DMS 273 treated with DMSO at 0.1 percent for 48 hours (cell line): ENCODE measurements around the gene CFLAR.
"Not testable (repeated sequence)": the region's sequence is repeated elsewhere in the genome, so short reads cannot be mapped to it uniquely, and the experiment has no call there.

Source experiments
- DNase-seq: peaks from one replicate; lab custom pipeline; 2025; lab: John Stamatoyannopoulos, UW

The CFLAR gene

DNA sequence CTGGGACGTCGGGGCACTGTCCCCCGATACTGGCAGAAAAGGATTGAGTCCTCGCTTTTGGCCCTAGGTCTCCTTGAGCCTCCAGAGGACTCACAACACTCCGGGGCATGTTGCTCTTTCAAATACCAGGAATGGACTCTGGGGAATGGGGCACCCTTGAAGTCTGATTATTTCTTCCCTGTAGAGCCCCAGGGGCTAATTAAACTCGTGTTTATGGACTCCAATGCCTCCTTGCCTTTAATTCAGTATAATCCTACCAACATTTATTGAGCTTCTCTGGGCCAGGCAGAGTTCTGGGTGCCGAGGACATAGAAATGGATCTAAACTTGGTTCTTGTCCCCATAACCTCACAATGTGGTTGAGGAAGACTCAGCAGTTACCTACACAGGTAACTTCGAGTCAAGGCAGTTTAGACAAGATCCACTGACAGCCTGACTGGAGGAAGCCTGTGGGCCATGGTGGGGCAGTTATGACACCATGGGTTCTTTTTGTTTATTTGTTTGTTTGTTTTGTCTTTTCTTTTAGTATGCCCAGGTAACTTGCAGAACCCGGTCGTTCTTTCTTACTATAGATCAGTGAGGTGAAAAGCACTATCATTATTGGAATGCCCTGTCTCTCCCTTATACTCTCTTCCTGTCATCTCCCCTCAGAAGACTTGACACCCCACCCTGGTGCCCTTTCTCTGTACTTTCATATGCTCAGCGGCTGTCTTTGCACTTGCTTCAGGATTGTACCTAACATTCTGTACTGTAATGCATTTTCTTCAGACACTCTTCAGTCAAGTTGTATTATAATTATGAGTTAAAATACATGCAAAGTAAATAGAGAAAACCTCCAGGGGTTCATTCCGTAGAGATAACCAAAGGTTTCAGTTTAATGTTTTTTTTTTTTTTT is 3.2 kb downstream of the CFLAR start:
- no peak for DNase-seq

DNA sequence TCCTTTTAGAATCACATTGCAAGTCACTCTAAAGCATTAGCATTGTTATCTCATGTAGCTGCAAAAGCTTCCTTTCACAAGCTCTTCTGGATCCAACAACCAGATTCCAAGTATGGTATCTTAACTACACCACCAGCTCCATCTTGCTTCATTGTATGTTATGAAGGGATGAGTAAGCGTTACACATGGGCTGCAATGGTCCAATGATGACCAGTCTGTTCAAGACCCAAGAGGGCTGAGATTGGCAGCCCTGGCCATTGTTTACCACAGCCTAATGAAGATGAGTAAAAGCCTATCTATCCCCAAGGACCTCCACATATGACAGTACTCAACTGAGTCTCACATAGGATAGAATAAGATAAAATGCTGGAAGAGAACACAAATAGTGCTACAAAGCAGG is 6.3 kb downstream of the CFLAR start:
- no peak for DNase-seq

DNA sequence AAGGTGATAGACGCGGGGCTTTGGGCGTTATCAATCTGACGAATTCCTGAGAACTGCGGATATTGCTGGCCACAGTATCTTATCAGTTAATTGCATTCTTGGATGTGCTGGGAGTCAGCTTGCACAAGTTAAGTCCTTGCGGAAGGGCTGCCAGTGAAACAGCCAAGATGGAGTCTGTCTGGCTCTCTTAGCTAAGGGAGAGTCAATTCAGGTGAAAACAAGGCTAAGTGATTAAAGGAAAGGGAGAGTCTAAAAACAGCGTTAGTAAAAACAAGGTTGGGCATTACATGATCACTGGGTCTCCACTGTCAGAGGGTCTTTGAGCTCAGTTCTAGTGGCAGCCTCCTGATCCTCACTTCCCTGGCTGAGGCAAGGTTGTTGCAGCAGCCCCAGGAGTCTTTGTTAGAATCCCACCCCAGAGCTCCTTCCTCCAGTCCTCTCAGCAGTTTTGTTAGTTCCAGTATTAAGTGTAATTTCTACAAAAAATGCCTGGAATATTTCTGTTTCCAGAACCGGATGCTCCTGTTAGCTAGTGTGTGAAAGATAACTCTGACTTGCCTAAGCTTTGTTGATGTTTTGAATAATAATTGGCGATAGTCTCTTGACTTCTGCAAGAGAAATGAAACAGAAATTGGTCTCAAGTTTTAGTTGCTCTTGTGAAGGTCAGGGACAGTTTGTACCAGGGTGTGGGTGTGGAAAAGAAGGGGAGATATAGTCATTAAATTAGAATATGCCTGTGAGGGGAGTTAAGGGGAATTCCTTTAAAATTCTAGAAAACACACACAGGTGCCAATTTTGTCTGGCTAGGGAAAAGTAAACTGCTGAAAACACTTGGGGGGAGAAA is 10.6 kb downstream of the CFLAR start:
- DNase-seq: no peak

DNA sequence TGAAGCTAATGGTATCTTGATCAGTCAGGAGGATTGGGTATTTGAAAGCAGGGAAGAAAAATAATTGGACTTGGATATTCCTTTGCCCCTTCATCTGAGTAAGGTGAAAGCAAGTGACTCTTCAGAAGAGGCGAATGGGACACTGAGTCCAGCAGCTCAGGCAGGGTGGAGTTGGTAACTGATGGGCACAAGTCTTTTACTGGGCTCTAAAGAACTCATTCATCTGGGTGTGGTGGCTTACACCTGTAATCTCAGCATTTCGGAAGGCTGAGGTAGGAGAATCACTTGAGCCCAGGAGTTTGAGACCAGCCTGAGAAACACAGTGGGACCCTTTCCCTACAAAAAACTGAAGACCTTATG is 11.2 kb downstream of the CFLAR start:
- no peak for DNase-seq

DNA sequence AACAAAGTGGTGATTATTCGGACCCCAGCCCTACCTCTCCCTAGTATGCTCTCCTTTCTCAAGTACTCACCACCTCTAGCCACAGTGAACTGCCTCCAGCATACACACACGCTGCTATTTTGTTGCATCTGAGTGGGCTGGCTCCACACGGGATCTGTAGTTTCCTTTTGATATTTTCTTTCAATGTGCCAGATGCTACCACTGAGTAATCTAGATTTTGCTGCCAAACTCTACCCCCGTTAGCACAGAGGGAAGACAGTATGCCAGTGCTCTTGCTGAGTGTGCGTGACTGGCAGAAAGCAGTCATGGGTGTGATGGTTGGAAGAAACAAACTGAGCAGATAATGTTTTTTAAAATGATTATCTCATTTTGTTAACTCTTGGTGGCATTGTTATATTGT is 11.6 kb downstream of the CFLAR start:
- peak; percentile 81 for DNase-seq

DNA sequence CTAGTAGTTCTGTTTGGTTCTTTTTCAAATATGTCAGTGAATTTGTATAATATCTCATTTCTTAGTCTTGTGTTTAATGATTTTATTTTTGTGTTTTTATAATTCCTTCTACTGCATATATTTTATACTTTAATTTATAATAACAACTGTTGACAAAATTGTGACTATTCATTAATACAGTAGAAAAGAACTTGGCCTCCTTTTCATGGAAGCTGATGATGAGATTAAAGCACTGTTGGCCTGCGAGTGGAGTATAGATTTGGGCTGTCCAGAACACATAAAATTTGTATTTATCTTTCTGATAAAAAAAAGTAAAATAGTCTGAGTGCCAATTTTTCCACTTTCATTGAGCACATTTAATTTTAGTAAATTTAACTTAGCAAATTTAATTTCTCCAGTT is 12.1 kb downstream of the CFLAR start:
- DNase-seq: no peak

DNA sequence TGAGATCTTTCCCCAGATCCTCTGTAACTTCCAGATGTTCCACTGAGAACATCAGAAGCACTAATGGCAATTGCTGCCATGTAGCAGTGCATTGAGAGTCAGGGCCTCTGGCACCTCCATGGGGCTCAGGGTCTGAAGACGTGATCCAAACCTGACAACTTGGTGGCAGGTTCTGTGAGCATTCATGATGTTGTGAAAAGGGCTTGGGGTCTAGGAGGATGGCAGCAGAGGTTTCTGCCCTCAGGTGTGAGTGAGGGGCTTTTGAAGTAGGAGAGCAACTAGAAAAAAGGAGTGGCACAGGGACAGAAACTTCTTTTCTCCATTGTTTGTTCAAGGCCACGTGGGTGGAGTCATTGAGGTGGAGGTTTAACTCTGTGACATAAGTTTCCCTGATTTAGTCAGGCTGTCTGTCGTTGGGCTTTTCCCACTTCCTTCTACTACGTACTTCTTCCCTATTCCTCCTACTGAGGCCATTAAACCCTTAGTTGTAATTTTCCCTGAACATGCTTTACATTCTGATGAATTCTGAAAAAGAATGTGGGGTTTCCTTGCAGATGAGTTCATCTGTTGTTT is 13.1 kb downstream of the CFLAR start:
- DNase-seq: no peak

DNA sequence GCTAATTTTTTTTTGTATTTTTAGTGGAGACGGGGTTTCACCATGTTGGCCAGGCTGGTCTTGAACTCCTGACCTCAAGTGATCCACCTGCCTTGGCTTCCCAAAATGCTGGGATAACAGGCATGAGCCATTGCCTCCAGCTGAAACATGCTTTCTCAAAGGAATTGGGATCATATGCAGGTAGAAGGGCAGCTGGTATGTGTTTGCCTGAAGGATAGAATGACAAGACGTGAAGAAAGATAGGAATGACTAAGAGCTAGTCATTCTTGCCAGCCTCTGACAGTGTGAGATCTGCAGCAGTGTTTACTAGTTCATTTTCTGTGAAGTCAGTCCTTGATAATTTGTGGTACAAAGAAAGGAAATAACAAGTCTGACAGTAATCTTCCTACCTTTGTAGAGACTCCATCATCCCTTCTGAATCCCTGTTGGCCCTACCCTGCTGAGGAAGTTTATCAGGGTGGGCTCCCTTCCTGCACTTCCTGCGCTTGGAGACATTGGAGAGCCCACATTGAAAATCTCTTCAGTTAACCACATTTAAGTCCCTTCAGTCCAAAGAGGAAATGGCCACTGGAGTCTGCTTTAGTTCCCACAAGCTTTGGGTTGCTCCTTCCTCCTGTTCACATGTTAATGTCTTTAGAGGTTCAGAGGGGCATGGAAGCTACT is 14.7 kb downstream of the CFLAR start:
- DNase-seq: no peak

DNA sequence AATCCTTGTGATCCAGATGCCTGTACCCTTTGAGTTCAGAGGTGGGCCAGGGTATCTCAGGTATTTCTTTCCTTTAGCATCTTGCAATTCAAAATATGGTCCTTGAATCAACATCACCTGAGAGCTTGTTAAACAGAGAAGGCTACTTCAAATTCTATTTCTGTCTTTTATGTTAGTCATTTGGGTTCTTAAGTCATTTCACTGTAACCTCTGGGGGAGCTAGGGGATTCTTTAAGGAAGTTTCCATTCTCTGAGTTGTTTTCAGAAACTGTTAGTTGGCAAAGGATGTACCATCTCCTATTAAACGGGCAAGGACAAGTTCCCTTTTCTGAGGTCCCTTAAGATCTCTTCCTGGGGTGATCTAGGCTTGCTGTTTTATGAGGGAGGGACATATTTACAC is 16.6 kb downstream of the CFLAR start:
- no peak for DNase-seq

DNA sequence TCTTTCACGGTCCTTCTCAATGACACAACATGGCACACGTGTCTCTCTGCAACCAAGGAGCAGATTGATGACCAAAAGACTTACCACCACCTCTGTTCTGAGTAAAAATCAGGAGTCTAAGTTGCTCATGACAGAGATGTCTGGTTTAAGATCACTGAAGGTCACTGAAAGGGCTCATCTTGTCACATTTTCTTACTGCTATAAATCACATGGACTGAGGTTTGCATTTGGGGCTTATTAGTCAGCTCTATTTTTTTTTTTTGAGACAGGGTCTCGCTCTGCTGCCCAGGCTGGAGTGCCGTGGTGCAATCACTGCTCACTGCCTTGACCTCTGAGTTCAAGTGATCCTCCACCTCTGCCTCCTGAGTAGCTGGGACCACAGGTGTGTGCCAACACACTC is 19.4 kb downstream of the CFLAR start:
- no peak for DNase-seq

DNA sequence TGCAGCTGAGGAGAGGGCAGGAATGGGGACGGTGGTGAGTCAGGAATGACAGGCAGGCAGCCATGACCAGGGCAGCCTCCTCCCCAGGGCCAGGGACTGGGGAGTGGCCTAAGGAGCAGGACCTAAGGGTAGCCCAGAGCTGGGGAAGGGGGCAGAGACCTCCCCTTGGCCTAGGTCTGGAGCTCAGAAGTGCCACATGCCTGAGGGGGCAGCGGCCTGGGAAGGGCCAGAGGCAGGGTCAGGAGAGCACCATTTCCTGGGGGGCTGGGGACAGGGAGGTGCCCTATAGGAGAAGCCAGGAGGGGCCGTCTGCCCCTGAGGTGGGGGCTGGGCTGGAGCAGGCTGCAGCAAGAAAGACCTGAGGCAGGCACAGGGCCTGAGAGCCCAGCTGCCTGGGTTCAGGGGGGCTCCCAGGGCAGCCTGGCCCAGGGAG is 20.9 kb downstream of the CFLAR start:
- DNase-seq: no peak

DNA sequence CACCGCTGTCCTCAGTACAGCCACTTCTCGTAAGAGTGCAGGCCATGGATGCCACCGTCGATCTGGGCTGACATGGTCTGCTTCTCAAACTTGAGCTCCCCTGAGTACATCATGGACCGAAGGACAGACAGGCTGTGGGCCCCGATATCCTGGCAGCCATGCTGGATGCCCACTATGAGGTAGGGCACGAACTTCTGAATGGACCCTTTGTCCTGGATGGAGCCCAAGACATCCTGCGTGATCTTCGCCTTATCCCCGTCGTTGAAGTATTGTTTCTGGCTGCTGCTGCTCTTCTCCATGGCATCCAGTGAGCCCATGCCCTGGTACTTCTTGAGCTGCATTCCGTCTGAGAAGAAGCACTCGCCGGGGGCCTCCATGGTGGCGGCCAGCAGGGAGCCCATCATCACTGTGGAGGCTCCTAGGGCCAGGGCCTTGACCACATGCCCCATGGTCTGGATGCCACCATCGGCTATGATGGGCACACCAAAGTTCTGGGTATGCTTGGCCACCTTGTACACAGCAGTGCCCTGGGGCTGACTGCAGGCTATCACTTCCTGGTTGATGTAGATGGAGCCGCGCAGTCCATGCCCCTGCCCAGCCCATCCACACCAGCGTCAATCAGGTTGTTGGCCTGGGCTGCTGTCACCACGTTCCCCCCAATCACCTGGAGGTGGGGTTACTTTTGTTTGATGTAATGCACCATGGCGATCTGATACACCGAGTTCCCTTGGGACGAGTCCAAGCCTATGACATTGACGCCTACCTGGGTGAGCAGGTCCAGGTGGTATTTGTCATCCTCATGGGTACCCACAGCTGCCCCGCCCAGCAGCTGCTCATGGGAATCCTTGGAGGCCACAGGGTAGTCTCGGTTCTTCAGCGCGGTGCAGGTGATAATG is 21.8 kb downstream of the CFLAR start:
- DNase-seq: no peak

DNA sequence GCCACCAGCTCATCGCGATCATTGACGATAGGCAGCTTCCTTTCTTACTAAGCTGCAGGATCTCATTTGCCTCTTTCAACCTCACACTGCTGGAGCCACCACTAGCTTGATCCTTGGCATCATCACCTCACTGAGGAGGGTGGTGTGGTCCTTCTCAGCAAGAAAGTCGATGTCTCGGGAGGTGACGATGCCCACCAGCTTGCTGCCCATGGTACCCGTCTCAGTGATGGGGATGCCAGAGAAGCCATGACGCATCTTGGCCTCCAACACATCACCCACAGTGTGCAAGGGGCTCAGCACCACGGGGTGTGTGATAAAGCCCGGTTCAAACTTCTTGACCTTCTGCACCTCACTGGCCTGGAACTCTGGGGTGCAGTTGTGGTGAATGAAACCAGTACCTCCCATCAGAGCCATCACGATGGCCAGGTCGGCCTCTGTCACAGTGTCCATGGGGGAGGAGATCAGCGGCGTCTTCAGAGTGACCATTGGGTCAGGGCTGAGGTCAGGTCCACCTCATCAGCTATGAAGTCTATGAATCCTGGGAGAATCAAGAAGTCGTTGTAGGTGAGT is 22.5 kb downstream of the CFLAR start:
- no peak for DNase-seq

DNA sequence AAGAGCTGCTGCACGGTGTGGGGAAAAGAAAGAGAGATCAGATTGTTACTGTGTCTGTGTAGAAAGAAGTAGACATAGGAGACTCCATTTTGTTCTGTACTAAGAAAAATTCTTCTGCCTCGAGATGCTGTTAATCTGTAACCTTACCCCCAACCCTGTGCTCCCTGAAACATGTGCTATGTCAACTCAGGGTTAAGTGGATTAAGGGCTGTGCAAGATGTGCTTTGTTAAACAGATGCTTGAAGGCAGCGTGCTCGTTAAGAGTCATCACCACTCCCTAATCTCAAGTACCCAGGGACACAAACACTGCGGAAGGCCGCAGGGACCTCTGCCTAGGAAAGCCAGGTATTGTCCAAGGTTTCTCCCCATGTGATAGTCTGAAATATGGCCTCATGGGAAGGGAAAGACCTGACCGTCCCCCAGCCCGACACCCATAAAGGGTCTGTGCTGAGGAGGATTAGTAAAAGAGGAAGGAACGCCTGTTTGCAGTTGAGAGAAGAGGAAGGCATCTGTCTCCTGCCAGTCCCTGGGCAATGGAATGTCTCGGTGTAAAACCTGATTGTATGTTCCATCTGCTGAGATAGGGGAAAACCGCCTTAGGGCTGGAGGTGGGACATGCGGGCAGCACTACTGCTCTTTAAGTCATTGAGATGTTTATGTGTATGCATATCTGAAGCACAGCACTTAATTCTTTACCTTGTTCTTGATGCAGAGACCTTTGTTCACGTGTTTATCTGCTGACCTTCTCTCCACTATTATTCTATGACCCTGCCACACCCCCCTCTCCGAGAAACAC is 23.2 kb downstream of the CFLAR start:
- DNase-seq: not testable (repeated sequence)

DNA sequence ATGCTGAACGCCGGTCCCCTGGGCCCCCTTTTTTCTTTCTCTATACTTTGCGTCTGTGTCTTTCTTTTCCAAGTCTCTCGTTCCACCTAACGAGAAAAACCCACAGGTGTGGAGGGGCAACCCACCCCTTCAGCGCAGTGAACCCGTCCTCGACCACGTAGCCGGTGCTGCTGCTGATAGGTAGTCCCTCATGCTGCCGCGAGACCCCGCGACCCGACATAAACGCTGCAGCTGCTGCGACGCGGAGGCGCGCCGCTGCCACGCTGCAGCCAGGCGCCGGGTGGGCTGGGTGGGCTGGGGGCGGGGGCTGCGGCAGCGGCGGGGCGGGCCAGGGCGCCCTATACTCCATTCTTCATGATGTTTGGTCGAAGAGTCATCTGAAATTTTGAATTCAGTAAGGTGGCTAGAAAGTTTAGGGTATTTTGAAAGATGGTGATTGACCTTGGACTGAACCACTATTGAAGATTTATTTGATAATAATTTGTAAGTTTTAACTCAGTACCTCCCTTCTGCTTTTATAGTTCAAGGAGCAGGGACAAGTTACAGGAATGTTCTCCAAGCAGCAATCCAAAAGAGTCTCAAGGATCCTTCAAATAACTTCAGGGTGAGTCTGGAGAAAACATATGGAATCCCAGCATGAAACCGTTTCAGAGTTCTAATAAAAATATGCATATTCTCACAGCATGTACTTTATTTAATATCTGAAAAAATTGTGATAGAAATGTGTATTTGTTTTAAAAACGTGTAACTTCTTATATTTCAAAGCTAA is 24.1 kb downstream of the CFLAR start:
- DNase-seq: no peak

DNA sequence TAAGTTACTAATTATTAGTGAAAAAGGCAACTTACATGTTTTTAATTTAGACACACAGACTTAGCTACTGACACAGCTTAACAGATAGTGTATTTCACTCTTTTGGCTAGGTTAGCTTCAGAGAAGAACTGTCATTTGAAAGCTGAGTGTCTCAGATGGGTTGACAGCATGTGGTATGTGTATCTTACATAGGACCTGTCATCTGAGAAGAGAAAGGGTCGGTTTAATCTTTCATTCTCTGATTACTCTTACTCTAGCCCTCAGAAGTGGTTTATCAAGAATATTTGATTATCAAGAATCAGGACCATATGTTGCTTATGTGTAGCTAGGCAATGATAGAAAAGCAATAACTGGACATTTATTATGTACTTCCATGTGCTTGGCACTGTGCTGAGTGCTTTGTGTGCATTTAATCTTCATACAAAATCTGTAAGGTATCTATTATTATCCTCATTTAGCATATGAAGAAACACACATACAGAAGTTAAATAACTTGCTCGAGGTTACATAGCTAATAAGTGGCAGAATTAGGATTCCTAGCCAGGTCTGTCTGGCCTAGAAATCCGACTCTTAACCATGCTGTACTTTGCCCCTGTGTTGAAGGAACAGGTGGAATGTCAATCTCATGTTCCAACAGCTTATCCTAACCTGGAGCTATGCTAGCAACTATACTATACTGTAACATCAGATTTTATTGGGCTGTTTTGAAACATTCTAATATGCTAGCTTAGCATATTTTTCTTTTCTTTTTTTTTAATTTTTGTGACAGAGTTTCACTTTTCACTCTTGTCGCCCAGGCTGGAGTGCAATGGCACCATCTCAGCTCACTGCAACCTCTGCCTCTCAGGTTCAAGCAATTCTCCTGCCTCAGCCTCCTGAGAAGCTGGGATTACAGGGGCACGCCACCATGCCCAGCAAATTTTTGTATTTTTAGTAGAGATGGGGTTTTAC is 28.4 kb downstream of the CFLAR start:
- DNase-seq: no peak

DNA sequence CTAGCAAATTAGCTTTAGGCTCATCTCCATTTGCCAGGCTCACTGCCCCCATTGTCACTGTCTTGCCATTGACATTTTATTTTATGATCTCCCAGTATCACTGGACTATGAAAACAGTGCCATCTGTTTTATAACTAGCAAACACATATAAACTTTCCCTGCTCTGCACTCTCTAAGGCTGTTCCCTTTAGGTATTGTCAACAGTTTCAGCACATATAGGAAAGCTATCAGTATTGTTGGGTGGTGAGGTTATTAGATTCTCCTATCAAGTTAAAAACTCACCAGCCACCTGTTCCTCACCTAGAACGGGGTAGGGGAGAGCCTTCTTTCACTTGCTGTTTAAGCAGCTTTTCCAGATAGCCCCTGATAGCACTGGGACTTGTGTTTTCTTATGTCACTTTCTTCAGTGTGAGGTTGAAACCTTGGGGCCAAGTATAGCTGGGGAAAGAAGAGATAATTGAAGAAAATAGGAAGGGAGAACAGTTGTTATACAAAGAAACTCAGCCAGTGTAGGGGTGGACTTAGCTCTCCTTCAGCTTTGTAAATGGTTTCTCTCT is 32.5 kb downstream of the CFLAR start:
- DNase-seq: no peak
